Tracheal epithelial cell (primary cell): Measurements from ENCODE around the gene CYP2A6. TPM values are rescaled to one million over a fixed set of nuclear protein-coding genes. Genes with fewer than 3 reads are reported as not detected.

Experiments used
- total RNA-seq: library from RNA; depleted of rRNA; stranded (reverse); fragments of >200 nt; gene quantifications from 2 replicates; pipeline ENCODE4 v1.2.1, GENCODE V29; 2014

The CYP2A6 gene
- not detected in 2 replicates for total RNA-seq

GRCh38 chr19:40850277-40850676, at the start of gene CYP2A6:
CYP2A6 (minus strand) TSS chr19:40850447; CDS start chr19:40850426, 21 bp downstream.

GRCh38 chr19:40882062-40882461, 31.8 kb upstream of the CYP2A6 start, which contains the start of gene CYP2A7:
CYP2A7 (minus strand) TSS chr19:40882231; CDS start chr19:40882210, 21 bp downstream.

GRCh38 chr19:40798683-40799557, 51.3 kb downstream of the CYP2A6 start, which contains the start of gene EGLN2:
EGLN2 (plus strand) TSS chr19:40799191; CDS start chr19:40800573, 1,382 bp downstream.

Other genes with a start within 250 kb of the CYP2A6 start
- 29.4 and 38.4 TPM in 2 replicates for gene LTBP4, start 249.1 kb downstream of the CYP2A6 start, total RNA-seq
- gene NUMBL, start 159.8 kb downstream of the CYP2A6 start, total RNA-seq, result 13.9 and 16.9 TPM in 2 replicates
- gene COQ8B, start 133.6 kb downstream of the CYP2A6 start, total RNA-seq, result 21.4 and 26.9 TPM in 2 replicates
- gene ITPKC, start 133.3 kb downstream of the CYP2A6 start, total RNA-seq, result 35.0 and 46.0 TPM in 2 replicates
- gene ACTMAP, start 100.0 kb downstream of the CYP2A6 start, total RNA-seq, result 0.24 and 0.43 TPM in 2 replicates
- 15.9 and 18.3 TPM in 2 replicates for gene SNRPA, start 99.2 kb downstream of the CYP2A6 start, total RNA-seq
- 0.24 and 0.64 TPM in 2 replicates for gene MIA, start 74.9 kb downstream of the CYP2A6 start, total RNA-seq
- gene RAB4B, start 72.2 kb downstream of the CYP2A6 start, total RNA-seq, result 5.3 and 8.0 TPM in 2 replicates
- 55.4 and 67.5 TPM in 2 replicates for gene EGLN2, start 51.3 kb downstream of the CYP2A6 start, total RNA-seq
- gene CYP2A7, start 31.8 kb upstream of the CYP2A6 start, total RNA-seq, result not detected in 2 replicates
- gene CYP2B6, start 140.8 kb upstream of the CYP2A6 start, total RNA-seq, result under 0.01 TPM in 1 of 2 replicates, not detected in the other
- not detected in 2 replicates for gene CYP2A13, start 238.0 kb upstream of the CYP2A6 start, total RNA-seq